ENCODE results near the gene STRADA.

DNA sequence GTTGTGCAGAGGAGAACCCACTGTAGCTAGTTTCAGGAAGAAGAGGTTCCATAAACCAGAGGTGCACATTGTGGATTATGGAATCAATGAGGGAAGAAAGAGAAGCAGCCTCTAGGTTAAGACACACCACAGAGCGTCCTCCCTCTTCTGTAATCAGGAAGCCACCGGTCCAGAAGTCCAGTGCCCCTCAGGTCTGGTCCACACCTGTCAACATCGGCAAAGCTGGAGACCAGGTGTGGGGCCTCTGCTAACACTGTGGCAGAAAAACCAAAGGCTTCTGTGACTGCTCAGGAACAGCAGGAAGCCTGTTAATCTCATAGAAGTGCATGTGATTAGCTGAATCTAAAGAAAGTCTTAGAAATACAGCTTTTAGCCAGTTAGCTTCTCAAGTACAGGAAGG is 65.0 kb downstream of the STRADA start:
- TF ChIP-seq CTCF (IDR thresholded peaks at IDR 0.05) (no peak), POLR2A (IDR thresholded peaks at IDR 0.05) (no peak)
